Measurements from ENCODE around the gene SPINK1. TPM values are rescaled to one million over a fixed set of nuclear protein-coding genes. Genes with fewer than 3 reads are reported as not detected.

SPINK1 gene
- not detected for total RNA-seq

DNA sequence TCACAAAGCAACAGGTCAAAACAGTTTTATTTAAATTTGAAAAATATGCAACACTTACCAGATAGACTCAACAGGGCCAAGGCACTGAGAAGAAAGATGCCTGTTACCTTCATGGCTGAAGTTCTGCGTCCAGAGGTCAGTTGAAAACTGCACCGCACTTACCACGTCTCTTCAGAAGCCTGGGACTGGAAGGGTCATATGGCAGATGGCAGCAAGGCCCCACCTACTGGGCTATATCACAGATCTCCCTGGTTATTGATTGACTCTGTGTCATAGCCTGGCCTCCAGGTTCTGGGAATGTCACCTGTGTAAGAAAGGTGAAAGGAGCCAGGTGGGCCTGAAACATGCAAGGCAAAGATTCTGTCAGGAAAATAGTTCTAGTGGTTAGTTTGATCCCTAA lies at the start of gene SPINK1:
SPINK1 (minus strand) TSS at position 207 of the 400 bp plus-strand sequence; CDS start at position 113, 94 bp downstream.
- no peaks in the 10 kb centered on the region for H3K36me3 ChIP-seq
- TF ChIP-seq, protein P1, sequence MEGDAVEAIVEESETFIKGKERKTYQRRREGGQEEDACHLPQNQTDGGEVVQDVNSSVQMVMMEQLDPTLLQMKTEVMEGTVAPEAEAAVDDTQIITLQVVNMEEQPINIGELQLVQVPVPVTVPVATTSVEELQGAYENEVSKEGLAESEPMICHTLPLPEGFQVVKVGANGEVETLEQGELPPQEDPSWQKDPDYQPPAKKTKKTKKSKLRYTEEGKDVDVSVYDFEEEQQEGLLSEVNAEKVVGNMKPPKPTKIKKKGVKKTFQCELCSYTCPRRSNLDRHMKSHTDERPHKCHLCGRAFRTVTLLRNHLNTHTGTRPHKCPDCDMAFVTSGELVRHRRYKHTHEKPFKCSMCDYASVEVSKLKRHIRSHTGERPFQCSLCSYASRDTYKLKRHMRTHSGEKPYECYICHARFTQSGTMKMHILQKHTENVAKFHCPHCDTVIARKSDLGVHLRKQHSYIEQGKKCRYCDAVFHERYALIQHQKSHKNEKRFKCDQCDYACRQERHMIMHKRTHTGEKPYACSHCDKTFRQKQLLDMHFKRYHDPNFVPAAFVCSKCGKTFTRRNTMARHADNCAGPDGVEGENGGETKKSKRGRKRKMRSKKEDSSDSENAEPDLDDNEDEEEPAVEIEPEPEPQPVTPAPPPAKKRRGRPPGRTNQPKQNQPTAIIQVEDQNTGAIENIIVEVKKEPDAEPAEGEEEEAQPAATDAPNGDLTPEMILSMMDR (IDR thresholded peaks at IDR 0.05): no peak
- no peaks in the 10 kb centered on the region for H3K27me3 ChIP-seq
- H3K4me1 ChIP-seq: no peaks in the 10 kb centered on the region
- DNase-seq (ENCODE audit: low spot score): no peak
- H3K4me3 ChIP-seq: no peak within 1 kb of the TSS
- H3K9me3 ChIP-seq: no peaks in the 10 kb centered on the region
- no peak within 1 kb of the TSS for H3K27ac ChIP-seq

- no peaks in the 10 kb centered on the region for H3K27me3 ChIP-seq
Observed at GRCh38 chr5:147880487-147880886, 49.0 kb upstream of the SPINK1 start.

GRCh38 chr5:147879784-147880183 lies 48.3 kb upstream of the SPINK1 start:
- H3K4me3 ChIP-seq: no peak overlapping the region
- H3K36me3 ChIP-seq: no peaks in the 10 kb centered on the region
- DNase-seq (ENCODE audit: low spot score): no peak
- H3K27ac ChIP-seq: no peak overlapping the region
- TF ChIP-seq, protein P1 (IDR thresholded peaks at IDR 0.05): no peak
- H3K9me3 ChIP-seq: no peaks in the 10 kb centered on the region
- no peaks in the 10 kb centered on the region for H3K27me3 ChIP-seq
- H3K4me1 ChIP-seq: no peaks in the 10 kb centered on the region

More at GRCh38 chr5:147880487-147880886, 49.0 kb upstream of the SPINK1 start:
- Histone ChIP-seq H3K4me3 (no peak overlapping the region), H3K27ac (no peak overlapping the region), H3K9me3 (no peaks in the 10 kb centered on the region), H3K36me3 (no peaks in the 10 kb centered on the region), H3K4me1 (no peaks in the 10 kb centered on the region)
- TF ChIP-seq, protein P1 (IDR thresholded peaks at IDR 0.05): no peak
- no peak for DNase-seq (ENCODE audit: low spot score)

GRCh38 chr5:147878066-147878759 lies 46.7 kb upstream of the SPINK1 start, which contains the start of gene SCGB3A2:
Gene SCGB3A2, plus strand, starts transcription at chr5:147878711. Its CDS starts 93 bp downstream, at chr5:147878804.
- Histone ChIP-seq H3K4me1 (no peaks in the 10 kb centered on the region), H3K9me3 (no peaks in the 10 kb centered on the region), H3K27ac (no peak within 1 kb of the TSS), H3K36me3 (no peaks in the 10 kb centered on the region), H3K27me3 (no peaks in the 10 kb centered on the region), H3K4me3 (no peak within 1 kb of the TSS)
- no peak for DNase-seq (ENCODE audit: low spot score)
- TF ChIP-seq, protein P1 (IDR thresholded peaks at IDR 0.05): no peak

- DNase-seq (ENCODE audit: low spot score): no peak
- H3K4me1 ChIP-seq: no peaks in the 10 kb centered on the region
- H3K27me3 ChIP-seq: no peaks in the 10 kb centered on the region
- no peak overlapping the region for H3K27ac ChIP-seq
- H3K36me3 ChIP-seq: no peaks in the 10 kb centered on the region
- no peaks in the 10 kb centered on the region for H3K9me3 ChIP-seq
- H3K4me3 ChIP-seq: no peak overlapping the region
- TF ChIP-seq, protein P1 (IDR thresholded peaks at IDR 0.05): no peak
Observed at GRCh38 chr5:147876626-147877025, 45.2 kb upstream of the SPINK1 start.

GRCh38 chr5:147876141-147876540 lies 44.7 kb upstream of the SPINK1 start:
- H3K36me3 ChIP-seq: no peaks in the 10 kb centered on the region
- DNase-seq (ENCODE audit: low spot score): no peak
- H3K27me3 ChIP-seq: no peaks in the 10 kb centered on the region
- TF ChIP-seq, protein P1 (IDR thresholded peaks at IDR 0.05): no peak
- H3K9me3 ChIP-seq: no peaks in the 10 kb centered on the region
- H3K4me3 ChIP-seq: no peak overlapping the region
- no peak overlapping the region for H3K27ac ChIP-seq
- no peaks in the 10 kb centered on the region for H3K4me1 ChIP-seq

Measured in right atrium auricular region (tissue), 2 donors.